Inflammatory macrophage treated with lipopolysaccharide for 1 hour (primary cell): ENCODE data around the gene DLGAP4.

ENCODE experiments used
- DNase-seq, 2 donors: peaks; one replicate each; pipeline ENCODE4 v3.0.0-alpha.2; 2020 to 2022

Gene DLGAP4

DNA sequence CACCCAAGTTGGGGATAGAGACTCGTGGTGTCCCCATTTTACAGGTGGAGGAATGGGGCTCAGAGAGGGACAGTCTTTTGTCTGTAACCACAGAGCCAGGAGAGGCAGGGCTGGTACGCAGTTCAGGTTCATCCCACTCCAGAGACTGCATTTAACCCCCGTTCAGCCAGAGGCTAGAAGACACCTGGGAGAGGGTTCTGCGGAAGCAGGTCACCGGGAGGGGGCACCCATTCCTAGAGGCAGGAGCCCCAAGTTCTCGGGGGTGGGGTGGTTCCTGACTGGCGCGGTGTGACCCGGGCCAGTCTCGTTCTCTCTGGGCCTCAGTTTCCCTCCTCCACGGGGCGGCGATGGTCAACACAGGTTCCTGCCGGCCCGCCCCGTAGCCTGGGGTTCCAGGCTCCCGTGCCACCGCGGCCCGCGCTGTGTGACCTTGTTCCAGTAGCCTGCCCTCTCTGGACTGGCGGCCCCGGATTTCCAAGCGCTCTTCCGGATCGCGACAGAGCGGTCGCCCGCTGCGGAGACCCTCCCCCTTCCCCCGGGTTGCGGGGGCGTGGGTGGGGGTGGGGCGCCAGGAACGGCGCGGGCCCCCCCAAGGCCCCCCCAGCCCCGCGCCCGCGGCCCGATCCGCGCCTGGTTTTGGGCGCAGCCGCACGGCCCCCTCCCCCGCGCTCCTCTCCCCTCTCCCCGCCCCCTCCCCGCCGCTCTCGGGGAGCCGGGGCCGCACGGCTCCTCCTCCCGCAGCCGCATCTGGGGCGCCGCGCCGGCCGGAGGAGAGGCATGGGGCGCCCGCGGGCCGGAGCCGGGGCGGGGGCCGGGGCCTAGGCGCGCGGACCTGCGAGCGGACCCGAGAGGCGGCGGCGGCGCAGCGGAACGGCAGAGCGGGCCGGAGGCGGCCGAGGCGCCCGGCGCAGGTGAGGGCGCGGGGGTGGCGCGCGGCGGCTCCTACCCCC, at the start of gene DLGAP4:
DLGAP4 (plus strand) TSS at position 738 of the 950 bp plus-strand sequence. CDS start 125,379 bp downstream, outside the sequence.
- DNase-seq, result no peak

DNA sequence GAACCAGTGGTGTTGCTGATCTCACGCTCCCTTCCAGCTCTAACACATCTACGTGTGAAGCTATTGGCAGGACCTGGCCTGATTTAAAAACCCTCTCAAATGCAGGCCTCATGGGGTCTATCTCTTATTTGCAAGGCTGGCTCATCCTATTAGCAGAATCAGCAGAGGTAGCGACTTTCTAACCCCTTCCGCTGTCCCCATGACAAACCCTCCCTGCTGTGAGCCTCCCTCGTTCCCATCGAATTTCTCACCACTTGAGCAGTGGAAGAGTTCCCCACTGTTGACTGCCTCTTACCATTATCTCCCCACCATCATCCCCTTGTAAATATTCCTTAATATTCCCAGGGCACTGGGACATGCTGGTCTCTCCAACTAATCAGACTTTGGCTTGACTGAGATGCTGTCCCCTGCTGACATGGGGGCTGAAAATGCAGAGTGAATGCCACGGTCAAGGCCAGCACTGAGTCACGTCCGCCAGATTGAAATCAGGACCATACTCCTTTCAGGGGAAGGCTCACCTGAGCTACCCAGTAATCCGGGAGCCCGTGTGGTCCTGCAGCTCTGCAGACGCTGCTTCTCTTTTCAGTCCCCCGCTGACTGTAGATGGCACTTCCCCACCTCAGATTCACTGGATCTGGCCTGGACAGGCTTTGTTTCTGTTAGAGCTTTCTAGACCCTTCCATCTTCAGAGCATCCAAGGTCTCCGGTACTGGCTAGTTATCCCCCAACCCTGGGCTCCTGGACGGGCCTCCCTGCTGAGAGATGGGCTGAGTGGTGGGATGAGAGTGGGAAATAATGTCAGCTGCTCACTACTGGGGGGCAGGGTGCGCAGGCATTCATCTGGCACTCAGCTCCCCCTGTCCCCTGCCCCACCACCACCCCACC, 46.7 kb upstream of the DLGAP4 start:
- DNase-seq, result no peak

GRCh38 chr20:36260316-36260715, 45.8 kb upstream of the DLGAP4 start:
- DNase-seq, result no peak

DNA sequence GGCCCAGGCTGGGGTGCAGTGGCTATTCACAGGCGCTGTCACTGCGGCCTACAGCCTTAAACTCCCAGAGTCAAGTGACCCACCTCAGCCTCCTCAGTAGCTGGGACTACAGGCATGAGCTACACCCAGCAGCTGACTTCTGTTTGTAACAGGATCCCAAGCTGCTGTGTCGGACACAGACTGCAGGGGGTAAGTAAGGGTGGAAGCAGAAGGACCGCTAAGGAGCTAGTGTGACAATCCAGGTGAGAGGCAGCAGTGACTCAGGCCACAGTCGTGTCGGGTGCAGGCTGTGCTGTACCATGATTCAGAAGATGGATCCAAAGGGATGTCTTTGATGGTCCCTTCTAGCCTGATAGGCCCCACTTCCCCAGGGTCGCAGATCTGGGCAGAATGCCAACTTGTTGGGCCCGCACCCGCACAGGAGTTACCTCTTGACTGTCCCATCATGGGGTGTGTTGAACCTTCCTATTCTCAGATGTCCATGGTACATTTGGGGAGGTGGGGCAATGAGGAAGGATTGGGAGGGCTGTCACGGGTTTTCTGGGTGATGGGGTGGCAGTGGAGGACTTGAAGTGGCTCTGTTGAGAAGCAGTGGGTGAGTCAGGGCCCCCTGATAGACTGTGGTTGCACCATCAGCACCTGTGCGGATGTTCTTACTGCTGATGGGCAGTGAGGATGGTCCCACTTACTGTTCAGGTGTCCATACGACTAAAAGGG, 44.6 kb upstream of the DLGAP4 start:
- DNase-seq, result no peak

DNA sequence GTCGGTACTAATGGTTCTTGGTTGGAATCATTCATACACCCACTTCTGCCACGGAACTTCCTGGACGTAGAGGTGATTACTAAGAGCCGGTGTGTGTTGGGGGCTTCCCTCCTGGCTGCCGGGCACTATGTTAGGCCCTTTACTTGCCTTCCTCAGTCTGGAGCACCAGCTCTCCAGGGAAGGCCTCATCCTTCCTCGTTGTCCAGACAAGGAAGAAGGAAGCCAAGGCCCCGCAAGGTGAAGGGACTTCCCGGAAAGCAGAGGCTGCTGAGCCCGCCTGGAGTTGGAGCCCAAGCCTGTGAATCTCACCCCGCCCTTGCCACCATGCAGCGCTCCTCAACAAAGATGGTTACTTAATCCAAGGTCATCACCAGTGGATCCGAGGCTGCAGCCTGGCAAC, 43.7 kb upstream of the DLGAP4 start:
- no peak for DNase-seq

GRCh38 chr20:36264426-36265246, 41.5 kb upstream of the DLGAP4 start:
- DNase-seq, result no peak

GRCh38 chr20:36266189-36266588, 40.0 kb upstream of the DLGAP4 start:
- no peak for DNase-seq

- DNase-seq, result no peak
Measured at GRCh38 chr20:36267605-36268381, 38.3 kb upstream of the DLGAP4 start.

DNA sequence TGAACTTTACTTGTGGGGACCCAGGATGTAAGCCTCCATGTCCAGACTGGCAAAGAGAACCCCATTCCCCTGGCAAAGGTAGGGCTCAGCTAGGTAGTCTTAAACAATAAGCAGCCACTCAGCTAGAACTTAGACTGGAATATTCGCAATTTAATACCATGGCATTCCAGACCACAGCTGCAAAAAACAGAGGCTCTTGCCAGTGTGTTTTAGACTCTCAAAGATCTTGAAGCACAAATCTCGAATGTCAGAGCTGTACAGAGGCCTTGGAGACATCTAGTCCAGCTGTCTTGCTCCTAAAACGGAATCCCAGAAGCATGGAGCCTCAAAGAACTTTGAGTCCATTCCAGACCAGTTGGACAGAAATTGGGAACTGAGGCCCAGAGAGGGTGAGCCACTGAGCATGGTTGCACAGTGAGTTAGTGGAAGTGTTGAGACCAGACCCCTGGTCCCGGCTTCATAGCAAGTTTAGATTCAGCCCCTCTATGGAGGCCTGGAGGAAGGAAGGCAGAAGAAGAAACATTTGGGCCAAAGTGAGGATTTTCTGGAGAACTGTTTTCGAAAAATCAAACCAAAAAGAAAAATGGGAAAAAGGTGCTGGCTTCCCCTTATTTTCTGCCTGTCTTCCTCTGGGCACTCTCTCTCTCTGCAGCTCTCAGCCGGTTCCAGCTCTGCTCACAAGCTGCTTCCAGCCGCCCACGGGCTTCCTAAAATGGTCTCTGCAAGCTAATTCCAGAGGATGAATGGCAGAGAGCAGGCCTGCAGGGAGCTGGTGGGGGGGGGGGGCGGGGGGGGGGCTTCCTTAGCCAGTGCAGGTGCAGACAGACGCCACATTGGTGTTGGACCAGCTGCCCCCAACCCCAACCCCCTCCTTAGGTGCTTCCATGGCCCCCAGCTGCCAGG, 37.4 kb upstream of the DLGAP4 start:
- DNase-seq, result no peak

DNA sequence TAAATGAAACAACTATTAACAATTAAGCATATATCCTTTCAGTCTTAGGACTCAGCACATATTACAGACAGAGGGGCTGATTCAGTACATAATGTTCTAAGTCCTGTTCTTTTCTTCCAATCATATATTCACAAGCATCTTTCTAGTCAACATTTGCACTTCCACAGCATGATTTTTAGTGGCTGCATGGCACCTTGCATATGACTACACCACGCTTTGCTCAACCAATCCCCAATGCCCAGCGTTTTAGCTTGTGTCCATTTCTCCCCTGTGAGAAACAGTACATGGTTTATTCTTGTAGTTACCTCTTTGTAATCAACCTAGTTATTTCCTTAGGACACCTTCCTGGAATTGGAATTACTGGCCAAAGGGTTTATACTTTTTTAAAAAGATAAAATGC, 36.6 kb upstream of the DLGAP4 start:
- no peak for DNase-seq

- no peak for DNase-seq
Measured at GRCh38 chr20:36270744-36271638, 35.1 kb upstream of the DLGAP4 start.

DNA sequence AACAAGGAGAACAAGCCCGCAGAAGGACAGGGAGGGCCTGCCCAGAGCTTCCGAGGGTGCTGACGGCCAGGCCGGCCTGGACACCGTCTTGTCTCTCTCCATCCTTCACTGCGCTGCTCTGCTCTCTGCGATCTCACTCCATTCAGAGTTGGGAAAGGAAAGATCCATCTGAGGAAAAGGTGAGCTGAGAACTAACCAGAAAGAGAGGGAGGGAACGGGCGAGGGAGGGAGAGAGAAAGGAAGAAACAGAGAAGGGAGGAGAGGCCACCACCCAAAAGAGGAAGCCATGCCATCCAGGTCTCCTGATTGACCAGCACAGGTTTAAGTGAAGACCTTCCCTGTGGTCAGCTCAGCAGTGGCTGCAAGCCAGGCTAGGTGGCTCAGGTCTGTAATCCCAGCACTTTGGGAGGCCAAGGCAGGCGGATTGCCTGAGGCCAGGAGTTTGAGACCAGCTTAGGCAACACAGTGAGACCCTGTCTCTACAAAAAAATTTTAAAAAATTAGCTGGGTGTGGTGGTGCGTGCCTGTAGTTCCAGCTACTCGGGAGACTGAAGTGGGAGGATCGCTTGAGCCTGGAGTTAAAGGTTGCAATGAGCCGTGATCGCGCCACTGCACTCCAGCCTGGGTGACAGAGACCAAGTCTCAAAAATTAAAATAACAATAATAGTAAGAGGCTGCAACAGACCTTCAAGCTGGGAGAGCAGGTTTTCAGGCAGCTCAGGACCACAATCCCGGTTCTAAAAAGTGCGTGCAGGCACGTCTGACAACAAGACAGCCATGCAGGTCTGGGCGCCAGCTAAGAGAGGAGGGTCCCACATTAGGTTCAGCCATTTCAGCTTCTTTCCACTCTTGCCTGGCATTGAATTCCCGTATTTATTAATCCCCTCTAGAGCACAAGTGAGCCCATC, 34.2 kb upstream of the DLGAP4 start:
- DNase-seq, result no peak

GRCh38 chr20:36272547-36273220, 33.5 kb upstream of the DLGAP4 start:
- no peak for DNase-seq

GRCh38 chr20:36273414-36274180, 32.5 kb upstream of the DLGAP4 start:
- peak in 1 of 2 donors; percentile 0 for DNase-seq

- DNase-seq, result no peak
Measured at GRCh38 chr20:36274181-36274841, 31.8 kb upstream of the DLGAP4 start.

DNA sequence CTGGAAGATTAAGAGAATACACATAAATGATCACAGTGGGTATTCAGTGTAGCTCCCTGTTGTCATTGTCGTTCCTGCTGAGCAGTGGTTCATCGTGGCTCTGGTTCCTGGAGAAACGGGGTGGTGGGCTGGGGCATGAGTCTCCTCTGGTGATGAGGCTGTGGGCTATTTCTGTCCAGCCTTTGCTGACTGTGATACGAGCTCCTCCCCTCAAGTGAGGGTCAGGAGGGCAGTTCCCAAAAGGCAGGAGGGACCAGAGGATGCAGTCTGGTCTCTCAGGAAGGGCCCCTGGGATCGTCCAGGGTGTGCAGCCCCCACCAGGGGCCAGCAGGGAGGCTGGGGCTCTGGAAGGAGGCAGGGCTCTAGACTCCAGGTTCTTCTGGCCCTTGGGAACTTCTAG, 31.1 kb upstream of the DLGAP4 start:
- DNase-seq, result no peak
